GM19468 (cell line): ENCODE results near the gene OR13H1.
"Not testable (repeated sequence)": the region's sequence is repeated elsewhere in the genome, so short reads cannot be mapped to it uniquely, and the experiment has no call there.

Source experiments
- ATAC-seq: cut with Tn5 transposase; IDR thresholded peaks from one replicate; pipeline ENCODE4 v1.9.1; 2021; ENCODE audit warnings: mild to moderate bottlenecking, moderate library complexity, moderate number of reproducible peaks; ENCODE audit not compliant: unreplicated experiment; ENCODE audit errors: extremely low read depth

The OR13H1 gene, protein sequence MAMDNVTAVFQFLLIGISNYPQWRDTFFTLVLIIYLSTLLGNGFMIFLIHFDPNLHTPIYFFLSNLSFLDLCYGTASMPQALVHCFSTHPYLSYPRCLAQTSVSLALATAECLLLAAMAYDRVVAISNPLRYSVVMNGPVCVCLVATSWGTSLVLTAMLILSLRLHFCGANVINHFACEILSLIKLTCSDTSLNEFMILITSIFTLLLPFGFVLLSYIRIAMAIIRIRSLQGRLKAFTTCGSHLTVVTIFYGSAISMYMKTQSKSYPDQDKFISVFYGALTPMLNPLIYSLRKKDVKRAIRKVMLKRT

GRCh38 chrX:131543774-131544173, at the start of gene OR13H1:
Gene OR13H1, plus strand, starts transcription at chrX:131544074. Its CDS starts 0 bp downstream, at chrX:131544074.
- ATAC-seq: no peak

DNA sequence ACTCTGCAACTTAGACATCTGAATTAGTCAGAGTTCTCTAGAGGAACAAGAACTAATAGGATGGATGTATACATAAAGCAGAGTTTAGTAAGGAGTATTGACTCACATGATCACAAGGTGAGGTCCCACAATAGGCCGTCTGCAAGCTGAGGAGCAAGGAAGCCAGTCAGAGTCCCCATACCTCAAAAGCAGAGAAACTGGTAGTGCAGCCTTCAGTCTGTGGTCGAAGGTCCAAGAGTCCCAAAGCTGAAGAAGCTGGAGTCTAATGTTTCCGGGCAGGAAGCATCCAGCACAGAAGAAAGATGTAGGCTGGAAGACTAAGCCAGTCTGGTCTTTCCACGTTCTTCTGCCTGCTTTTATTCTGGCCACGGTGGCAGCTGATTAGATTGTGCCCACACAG, 42.3 kb upstream of the OR13H1 start:
- ATAC-seq: not testable (repeated sequence)

- ATAC-seq: no peak
These were observed 30.5 kb upstream of the OR13H1 start for GRCh38 chrX:131513159-131513914.

DNA sequence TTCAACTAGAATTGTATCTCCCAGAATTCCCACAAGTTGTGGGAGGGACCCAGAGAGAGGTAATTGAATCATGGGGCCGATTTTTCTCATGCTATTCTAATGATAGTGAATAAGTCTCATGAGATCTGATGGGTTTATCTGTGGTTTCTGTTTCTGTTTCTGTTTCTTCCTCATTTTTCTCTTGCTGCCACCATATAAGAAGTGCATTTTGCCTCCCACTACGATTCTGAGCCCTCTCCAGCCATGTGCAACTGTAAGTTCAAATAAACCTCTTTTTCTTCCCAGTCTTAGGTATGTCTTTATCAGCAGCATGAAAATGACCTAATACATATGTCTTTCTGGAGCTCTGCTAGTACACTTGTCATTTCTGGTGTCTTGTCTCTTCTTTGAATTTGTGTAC, 22.1 kb upstream of the OR13H1 start:
- ATAC-seq: no peak

DNA sequence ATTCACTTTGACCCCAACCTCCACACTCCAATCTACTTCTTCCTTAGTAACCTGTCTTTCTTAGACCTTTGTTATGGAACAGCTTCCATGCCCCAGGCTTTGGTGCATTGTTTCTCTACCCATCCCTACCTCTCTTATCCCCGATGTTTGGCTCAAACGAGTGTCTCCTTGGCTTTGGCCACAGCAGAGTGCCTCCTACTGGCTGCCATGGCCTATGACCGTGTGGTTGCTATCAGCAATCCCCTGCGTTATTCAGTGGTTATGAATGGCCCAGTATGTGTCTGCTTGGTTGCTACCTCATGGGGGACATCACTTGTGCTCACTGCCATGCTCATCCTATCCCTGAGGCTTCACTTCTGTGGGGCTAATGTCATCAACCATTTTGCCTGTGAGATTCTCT, 344 bp downstream of the OR13H1 start:
- ATAC-seq: no peak

GRCh38 chrX:131549011-131549410, 5.1 kb downstream of the OR13H1 start:
- ATAC-seq: no peak

GRCh38 chrX:131552453-131552852, 8.6 kb downstream of the OR13H1 start:
- not testable (repeated sequence) for ATAC-seq

DNA sequence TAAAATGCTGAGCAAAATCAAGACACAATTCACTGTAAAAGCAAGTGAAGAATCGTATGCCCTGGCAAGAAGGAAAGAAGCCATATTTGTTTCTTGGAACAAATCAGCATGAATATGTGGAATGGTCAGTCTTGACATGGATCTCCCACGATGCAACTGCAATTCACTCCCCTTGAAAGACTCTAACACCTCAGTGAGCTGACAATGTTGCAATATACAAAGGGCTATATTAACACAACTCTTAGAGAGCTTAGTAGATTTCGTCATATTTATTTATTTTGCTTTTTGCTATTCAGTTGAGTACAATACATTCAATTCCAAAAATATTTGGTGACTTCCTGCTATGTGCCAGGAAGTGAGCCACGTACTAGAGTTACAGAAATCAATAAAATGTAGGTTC, 14.7 kb downstream of the OR13H1 start:
- ATAC-seq: no peak

DNA sequence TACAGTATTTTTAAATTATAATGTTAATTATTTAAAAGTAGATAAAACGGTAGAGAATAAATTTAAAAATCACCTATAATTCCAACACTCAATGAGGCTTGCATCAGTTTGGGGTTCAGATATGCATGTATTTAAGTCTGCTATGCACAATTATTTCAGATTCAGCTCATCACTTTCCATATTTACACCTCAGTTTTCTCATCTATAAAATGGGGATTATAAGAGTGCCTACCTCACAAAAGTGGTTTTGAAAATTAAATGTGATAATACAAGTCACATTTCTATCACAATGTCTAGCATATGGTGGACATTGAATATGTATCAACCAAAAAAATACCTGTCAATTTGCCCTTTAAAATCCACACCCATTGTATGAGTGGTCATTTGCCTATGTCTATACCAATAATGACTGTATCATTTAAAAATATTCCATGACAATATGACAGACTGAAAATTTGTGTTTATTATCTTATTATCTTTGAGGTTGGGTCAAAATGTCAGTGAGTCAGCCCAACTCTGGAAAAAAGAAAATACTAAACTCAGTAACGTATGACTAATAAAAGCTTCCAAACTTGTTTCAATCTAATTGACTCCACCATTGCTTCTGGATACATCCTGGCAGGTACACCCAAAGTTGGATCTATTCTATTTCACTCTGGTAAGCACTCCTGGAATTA, 20.8 kb downstream of the OR13H1 start:
- ATAC-seq: no peak

DNA sequence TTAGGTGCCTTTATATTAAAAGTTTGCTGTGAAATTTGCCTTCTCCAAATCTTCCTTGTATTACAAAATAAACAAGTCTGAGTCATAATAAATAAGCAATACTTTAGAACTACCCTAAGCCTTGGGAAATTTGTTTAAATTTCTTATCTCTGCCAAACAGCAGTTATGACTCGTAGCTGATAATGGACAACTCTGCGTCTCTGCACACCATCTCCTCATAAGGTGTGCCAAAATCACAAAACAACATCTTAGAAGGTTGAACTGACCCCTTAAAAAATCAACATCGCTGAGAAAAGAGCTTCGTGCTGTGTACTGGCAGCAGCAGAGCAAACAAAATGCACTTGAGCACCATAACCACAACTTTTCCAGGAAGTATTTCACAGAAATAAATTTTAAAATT, 22.0 kb downstream of the OR13H1 start:
- no peak for ATAC-seq

DNA sequence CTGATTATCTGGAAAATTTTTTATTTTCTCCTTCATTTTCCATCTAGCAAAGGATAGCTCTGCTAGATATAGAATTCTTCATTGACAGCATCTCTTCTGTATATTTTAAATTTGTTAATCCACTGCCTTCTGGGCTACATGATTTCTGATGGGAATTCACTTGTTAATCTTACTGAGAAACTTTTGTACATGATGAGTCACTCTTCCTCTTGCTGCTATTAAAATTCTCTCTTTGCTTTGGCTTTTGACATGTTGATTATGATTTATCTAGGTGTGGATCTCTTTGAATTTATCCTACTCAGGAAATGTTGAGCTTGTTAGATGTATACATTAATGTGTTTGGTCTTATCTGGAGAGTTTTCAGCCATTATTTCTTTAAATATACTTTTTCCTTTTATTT, 27.5 kb downstream of the OR13H1 start:
- ATAC-seq: no peak

GRCh38 chrX:131572372-131573014, 28.6 kb downstream of the OR13H1 start:
- ATAC-seq: no peak

GRCh38 chrX:131577413-131577812, 33.5 kb downstream of the OR13H1 start:
- ATAC-seq: no peak

DNA sequence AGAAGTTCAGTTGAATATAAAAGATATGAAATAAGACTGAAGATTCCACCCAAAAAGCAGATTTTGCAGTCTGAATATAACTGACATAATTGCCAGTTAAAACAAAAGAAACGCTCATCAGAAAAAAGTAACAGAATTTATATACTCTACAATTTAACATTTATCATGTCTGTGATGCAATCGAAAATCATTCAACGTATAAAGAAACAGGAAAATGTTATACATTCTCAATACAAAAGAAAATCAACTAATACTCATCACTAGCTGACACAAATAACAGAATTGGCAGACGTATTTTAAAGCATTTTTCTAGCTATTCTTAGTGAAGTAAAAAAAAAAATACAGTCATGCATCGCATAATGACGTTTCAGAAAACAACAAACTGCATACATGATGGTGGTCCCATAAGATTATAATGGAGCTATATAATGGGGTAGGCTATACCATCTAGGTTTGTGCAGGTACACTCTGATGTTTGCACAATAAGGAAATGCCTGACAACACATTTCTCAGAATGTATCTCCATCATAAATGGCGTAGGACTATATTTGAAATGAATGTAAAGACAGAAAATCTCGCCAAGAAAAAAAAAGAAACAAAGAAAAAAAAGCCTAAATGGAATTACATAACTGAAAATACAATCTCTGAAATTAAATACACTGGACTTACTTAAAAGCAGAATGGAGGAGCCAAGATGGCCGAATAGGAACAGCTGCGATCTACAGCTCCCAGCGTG, 34.3 kb downstream of the OR13H1 start:
- no peak for ATAC-seq

GRCh38 chrX:131578735-131579367, 35.0 kb downstream of the OR13H1 start:
- not testable (repeated sequence) for ATAC-seq

DNA sequence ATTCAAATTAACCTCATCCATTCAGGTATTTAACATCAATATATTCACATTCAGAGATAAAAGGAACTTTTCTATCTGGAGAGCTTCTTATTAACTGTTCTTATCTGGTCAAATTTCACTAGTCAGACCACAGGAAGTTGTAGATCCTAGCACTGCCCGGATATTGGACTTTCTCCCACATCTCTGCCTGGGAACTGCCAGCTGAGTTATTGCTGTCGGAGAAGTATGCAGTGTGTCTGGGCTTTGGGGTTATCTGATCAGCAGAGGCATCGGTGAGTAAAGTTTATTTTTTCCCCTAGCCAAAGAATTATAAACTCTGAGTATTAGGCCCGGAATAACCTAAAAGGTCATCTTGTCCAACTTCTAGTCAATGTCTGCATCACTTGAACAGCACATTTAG, 45.1 kb downstream of the OR13H1 start:
- no peak for ATAC-seq
